ENCODE measurements around the gene ENG. TPM values are rescaled to one million over a fixed set of nuclear protein-coding genes. Genes with fewer than 3 reads are reported as not detected.
A peak's percentile ranks its signal among the peaks of the same experiment; 100 is the strongest.
"Not testable (repeated sequence)": the region's sequence is repeated elsewhere in the genome, so short reads cannot be mapped to it uniquely, and the experiment has no call there.

Gene ENG
- total RNA-seq, 1 experiment from 2014 or later: 4.1 TPM

GRCh38 chr9:127878652-127879390 is 24.4 kb upstream of the ENG start:
- DNase-seq (ENCODE audit: low read depth): no peak

GRCh38 chr9:127878001-127878651 is 23.7 kb upstream of the ENG start:
- DNase-seq (ENCODE audit: low read depth): no peak

GRCh38 chr9:127877566-127877998 is 23.1 kb upstream of the ENG start, which contains the start of gene AK1:
Gene AK1 (minus strand): TSS chr9:127877675. CDS start chr9:127874617, 3,058 bp downstream.
- peak; percentile 84 for DNase-seq (ENCODE audit: low read depth)

GRCh38 chr9:127876764-127877562 is 22.5 kb upstream of the ENG start:
- no peak for DNase-seq (ENCODE audit: low read depth)

GRCh38 chr9:127876026-127876763 is 21.7 kb upstream of the ENG start:
- DNase-seq (ENCODE audit: low read depth): no peak

- peak; percentile 59 for DNase-seq (ENCODE audit: low read depth)
Measured at GRCh38 chr9:127875306-127875966, 21.0 kb upstream of the ENG start.

GRCh38 chr9:127874301-127875221 is 20.1 kb upstream of the ENG start:
- peak; percentile 59 for DNase-seq (ENCODE audit: low read depth)

GRCh38 chr9:127873886-127874285 is 19.4 kb upstream of the ENG start:
- no peak for DNase-seq (ENCODE audit: low read depth)

- no peak for DNase-seq (ENCODE audit: low read depth)
Measured at GRCh38 chr9:127873223-127873691, 18.8 kb upstream of the ENG start.

- no peak for DNase-seq (ENCODE audit: low read depth)
Measured at GRCh38 chr9:127872369-127873222, 18.1 kb upstream of the ENG start.

- DNase-seq (ENCODE audit: low read depth): no peak
Measured at GRCh38 chr9:127871531-127871930, 17.1 kb upstream of the ENG start.

GRCh38 chr9:127870887-127871286 is 16.4 kb upstream of the ENG start:
- DNase-seq (ENCODE audit: low read depth): no peak

GRCh38 chr9:127870153-127870491 is 15.7 kb upstream of the ENG start:
- not testable (repeated sequence) for DNase-seq (ENCODE audit: low read depth)

GRCh38 chr9:127869310-127870152 is 15.1 kb upstream of the ENG start:
- DNase-seq (ENCODE audit: low read depth): peak; percentile 92

- DNase-seq (ENCODE audit: low read depth): no peak
Measured at GRCh38 chr9:127868278-127868902, 13.9 kb upstream of the ENG start.

- no peak for DNase-seq (ENCODE audit: low read depth)
Measured at GRCh38 chr9:127867356-127868277, 13.2 kb upstream of the ENG start.

GRCh38 chr9:127866535-127866934 is 12.1 kb upstream of the ENG start:
- DNase-seq (ENCODE audit: low read depth): no peak
